NCI-H1930 (cell line): Measurements from ENCODE around the gene TVP23A.

Source experiments
- DNase-seq, 2 experiments: peaks; one replicate each; lab custom pipeline; 2025; lab: John Stamatoyannopoulos, UW

The TVP23A gene

DNA sequence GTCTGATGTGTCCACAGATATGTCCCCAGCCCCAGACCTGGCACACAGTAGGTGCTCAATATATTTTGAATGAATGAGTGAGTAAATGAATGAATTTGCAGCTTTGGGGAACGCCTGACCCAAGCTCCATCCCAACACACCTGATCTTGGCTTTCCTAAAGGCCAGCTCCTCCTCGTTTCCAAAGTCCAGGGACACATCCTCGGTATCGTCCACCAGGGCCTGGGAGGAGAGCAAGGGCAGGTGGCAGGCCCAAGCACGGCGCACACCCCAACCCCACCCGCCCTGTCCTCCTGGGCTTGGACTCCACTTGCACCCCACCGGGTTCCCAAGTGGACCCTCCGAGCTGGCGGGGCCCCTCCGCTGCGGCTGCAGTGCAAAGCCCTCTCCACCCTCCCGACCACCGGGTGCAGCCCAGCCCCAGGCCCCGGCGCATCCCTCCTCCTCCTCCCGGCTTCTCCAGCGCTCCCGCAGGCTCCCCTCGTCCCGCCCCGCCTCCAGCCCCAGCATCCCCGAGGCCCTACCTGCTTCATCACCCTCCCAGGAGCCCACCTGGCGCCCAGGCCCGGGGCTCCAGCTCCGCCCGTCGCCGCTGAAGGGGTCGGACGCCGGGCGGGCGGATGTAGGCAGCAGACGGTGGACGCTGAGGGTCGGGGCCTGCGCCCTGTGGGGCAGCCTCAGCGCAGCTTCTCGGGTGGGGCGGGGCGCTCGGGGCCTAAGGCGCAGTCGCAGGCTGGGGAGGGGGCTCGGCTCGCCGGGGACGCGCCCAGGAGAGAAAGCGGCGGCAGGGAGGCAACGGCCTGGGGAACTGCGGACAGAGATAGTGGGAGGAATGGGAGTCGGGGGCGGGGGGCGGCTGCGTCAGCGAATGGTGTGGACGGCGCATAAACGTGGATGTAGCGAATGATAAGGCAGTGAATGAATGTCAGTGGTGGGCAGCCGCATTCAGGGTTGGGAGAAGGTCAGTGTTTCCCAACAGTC is at the start of gene TVP23A:
TVP23A (minus strand) TSS at position 832 of the 979 bp plus-strand sequence; CDS start at position 531, 301 bp downstream.
- peak in 1 of 2 experiments; percentile 4 for DNase-seq

DNA sequence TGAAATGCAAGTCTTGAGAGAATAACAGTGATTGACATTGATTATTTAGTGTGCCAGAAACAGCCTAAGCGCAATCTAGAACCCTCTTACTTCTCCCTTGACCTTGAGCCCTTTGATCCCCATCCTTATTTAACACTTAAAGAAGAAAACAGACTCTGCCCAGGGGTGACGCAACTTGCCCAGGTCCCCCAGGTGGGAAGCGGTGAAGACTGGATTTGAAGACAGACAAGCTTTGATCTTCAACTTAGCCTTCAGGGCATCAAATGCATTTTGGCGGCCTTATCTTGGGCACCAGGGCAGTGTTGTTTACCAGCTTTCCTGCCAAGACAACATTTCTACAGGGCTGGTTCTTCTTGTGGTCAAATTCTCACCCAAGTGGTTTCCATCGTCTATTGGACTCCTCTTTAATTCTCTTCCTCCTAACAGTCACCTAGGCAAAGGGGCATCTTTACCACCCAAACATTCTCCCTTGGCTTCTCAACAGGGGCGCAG is 49.6 kb upstream of the TVP23A start:
- DNase-seq = no peak

DNA sequence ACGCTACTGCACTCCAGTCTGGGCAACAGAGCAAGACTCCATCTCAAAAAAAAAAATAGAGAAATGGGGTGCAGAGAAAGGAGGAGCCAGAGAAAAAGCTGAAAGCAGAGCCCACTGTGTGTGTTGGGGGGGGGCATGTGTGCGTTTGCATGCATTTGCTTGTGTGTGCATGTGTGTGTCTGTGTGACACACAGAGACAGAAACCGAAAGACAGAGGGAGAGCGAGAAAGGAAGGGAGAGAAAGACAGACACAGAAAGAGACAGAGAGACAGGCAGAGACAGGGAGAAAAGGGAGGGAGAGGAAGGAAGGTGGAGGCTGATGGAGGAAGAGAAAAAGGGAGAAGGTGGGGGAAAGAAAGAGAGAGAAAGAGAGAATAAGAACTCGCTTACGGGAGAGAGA is 48.6 kb upstream of the TVP23A start:
- DNase-seq = no peak

DNA sequence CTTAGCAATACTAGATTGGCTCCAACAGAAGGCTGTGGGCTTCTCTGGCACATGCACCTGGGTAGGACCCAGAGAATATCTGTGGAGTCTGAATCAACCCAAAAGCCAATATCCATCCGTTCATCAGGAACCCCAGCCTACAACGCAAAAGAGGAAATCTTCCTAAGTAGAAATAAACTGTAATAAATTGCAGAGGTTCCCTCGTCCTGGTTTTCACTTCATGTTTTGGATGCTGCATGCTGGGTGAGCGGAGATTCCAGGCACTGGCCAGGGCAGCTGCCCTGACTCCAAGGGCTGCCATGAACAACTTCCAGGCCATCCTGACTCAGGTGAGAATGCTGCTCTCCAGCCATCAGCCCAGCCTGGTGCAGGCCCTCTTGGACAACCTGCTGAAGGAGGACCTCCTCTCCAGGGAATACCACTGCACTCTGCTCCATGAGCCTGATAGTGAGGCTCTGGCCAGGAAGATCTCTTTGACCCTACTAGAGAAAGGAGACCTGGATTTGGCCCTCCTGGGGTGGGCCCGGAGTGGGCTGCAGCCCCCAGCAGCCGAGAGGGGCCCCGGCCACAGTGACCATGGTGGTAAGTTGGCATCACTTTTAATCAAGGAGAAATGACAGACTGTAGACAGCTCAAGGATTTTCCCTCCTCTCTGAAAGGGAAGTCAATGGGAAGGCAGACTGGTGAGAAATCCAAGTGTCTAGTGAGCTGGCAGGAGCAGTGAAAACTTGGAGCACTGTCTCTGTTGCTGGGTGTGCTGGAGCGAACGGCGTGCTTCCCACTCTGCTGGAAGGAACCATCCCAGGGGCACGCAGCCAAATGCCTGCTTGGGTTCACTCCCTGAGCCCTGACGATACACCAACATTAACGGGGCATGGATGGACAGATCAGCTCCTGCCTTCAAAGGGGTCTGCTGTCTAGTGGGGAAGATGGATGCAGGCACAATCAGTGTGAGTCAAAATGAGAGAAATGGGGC is 47.7 kb upstream of the TVP23A start:
- DNase-seq = no peak

DNA sequence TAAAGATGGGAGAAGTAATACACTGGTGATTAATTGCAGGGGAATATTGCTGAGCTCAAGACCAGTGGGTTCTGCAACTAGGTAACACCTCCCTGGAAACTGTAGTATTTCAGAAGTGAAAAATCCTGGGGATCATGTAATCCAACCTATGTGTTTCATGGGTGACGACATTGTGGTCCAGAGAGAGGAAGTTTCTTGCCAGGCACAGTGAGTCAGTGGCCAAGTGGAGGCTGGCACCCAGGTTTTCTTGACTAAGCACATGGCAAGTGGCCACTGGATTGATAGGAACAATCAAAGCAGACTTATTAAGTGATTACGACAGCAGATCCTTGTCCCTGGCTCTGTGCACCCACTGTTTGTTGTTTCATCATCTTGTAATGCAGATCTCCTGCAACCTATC is 43.8 kb upstream of the TVP23A start:
- no peak for DNase-seq

DNA sequence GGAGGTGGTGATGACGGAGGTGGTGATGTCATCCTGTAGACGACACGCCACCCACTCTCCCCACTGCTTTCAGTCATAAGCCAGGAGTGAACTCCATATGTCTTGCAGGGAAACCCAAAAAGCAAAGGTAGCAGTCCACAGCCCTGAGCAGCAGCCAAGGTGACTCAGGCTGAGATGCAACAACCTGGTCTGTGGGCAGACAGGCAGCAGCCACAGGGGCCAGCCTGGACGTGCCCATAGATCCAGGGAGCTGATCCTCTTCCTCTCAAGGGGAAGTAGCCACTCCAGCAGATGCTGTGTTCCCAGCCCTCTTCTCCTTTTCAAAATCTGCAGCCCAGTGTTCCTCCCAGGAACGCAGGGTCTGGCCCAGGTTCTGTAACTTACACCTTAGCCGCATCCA is 41.1 kb upstream of the TVP23A start:
- DNase-seq = no peak

DNA sequence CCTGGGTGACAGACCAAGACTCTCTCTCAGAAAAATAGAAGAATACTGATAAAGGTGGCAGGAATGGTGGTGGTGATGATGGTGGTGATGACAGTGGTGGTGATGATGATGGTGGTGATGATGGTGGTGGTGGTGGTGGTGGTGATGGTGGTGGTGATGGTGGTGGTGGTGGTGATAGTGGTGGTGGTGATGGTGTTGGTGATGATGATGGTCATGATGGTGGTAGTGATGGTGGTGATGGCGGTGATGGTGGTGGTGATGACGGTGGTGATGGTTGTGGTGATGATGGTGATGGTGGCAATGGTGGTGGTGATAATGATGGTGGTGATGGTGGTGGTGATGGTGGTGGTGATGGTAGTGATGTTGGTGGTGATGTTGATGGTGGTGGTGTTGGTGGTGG is 40.4 kb upstream of the TVP23A start:
- no peak for DNase-seq

DNA sequence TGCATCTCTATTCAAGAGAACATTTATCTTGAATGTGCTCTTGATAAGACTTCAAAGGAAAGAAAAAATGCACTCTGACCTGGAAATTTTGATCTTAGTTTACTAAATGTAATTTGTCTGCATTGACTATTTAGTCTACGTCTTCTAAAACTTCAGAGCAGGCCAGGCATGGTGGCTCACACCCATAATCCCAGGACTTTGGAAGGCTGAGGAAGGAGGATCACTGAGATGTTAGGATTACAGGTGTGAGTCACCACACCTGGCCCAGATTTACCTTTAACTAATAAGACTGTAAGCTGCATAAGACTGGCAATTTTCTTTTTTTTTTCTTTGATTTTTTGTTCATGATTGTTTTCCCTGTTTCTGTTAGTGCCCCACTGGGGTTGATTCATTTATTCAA is 39.6 kb upstream of the TVP23A start:
- no peak for DNase-seq

DNA sequence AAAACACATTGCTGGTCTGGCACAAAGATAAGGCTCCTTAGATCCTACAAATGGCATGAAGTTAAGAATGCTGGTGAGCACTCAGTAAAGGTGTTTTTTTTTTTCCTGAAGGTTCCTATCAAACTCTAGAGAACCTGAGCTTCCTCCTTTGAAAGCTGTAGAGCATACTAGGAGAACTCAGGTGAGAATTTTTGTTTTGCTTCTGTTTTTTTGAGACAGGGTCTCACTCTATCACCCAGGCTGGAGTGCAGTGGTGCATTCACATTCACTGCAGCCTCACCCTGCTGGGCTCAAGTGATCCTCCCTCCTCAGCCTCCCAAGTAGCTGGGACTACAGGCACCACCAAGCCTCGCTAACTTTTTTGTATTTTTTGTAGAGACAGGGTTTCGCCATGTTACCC is 37.4 kb upstream of the TVP23A start:
- DNase-seq = no peak

DNA sequence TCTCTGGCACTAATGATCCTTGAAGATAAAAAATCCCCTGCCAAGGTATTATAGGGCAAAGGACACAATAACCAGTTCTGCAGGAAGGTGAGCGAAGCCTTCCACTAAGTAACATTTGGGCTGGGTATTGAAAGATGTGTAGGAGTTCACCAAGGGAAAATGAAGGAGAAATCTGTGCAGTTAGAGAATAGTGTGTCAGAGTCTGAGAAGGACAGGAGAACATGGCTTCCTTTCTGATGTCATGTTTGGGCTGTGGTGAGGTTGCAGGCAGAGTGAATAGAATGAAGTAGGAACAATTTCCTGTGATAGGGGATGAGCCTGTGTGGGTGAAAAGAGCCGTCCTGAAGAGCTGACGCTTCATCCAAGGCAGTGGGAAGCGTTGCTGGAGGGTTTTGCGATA is 34.4 kb upstream of the TVP23A start:
- no peak for DNase-seq

DNA sequence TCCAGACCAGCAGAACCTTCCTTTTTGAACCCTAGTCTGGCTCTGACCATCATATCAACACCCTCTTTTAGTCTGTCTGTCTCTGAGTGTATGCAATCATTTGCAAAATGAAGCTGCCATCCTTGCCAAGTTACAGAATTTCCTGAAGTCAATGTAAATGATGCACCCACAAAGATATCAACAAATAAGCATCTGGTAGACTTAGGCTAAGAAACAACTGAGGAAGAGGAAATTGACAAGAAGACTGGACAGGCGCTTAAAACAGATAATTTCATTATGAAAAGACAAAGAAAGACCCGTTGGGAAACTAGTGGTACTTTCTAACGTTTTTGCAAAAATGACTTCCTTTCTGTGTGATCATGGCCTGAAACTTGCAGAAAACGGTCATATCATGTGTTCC is 33.7 kb upstream of the TVP23A start:
- no peak for DNase-seq

DNA sequence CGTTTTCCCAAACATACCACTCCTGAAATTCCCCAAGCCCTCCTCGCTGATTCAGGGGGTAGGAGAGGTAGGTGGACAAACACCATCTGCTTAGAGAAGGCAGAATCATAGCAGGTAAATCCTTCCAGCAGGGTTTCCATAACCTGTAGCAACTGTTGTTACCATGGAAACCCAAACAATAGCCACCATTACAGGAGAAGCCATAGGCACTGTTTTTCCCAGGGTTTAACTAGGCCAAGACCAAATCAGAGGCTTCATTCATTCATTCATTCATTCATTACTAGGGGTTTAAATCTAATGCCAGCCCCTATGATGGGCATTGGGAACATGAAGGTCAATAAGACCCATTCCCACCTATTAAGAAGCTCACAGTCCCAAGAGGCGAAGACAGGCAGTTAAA is 32.9 kb upstream of the TVP23A start:
- no peak for DNase-seq

DNA sequence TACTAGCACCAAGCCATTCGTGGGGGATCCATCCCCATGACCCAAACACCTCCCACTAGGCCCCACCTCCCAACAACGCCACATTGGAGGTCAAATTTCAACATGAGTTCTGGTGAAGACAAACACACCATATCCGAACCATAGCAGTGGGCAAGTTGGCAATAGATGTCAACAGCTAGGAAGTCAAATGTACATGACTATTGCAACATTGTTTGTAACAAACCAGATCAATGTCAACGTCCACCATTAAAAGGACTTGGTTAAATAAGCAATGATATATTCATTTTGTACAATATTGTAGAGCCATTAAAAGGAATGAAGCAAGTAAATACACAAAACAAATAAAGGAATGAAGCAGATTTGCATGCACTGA is 31.9 kb upstream of the TVP23A start:
- DNase-seq = no peak

DNA sequence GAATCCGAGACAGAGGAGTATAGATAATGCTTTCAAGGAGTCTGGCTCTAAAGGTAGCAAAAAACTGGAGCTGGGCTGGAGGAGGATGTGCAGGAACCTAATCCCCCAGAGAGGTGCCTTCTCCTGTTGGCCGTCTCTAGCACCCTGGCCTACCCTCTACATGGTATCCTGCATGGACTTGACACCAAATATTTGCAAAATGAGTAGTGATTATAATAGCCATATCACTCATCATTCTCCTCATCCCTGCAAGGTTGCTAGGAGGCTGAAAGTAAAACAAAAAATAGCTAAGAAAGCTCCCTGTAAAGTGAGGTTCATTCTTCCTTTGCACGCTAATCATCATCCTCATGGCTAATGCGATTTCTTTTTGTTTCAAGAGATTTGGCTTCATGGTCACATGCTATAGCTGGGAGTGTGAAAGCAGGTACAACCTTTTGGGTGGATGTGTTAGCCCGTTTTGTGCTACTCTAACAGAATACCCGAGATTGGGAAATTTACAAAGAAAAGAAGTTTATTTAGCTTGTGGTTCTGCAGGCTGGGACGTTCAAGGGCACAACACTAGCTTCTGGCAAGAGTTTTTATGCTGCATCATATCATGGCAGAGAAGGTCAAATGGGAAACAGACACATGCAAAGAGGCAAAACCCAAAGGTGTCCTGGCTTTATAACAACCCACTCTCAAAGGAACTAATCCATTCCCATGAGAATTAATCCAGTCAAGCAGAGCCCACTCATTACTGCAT is 31.3 kb upstream of the TVP23A start:
- DNase-seq = no peak

DNA sequence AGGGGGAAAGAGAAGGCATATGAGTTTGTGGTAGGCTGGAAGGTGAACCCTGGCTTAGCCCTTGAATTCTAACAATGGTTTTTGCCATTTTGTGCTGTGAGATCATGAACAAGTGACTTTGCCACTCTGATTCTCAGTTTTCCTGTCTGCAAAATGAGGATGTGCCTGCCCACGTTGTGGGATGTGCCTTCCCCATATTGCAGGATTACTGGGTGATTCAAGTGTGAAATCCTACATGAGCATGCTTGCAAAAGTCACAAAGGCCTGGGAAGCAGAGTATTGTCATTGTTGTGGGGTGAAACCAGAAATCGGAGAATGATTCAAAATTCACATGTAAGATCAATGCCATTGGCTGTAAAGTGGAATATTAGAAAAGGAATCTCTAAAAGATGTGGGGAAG is 28.6 kb upstream of the TVP23A start:
- no peak for DNase-seq

DNA sequence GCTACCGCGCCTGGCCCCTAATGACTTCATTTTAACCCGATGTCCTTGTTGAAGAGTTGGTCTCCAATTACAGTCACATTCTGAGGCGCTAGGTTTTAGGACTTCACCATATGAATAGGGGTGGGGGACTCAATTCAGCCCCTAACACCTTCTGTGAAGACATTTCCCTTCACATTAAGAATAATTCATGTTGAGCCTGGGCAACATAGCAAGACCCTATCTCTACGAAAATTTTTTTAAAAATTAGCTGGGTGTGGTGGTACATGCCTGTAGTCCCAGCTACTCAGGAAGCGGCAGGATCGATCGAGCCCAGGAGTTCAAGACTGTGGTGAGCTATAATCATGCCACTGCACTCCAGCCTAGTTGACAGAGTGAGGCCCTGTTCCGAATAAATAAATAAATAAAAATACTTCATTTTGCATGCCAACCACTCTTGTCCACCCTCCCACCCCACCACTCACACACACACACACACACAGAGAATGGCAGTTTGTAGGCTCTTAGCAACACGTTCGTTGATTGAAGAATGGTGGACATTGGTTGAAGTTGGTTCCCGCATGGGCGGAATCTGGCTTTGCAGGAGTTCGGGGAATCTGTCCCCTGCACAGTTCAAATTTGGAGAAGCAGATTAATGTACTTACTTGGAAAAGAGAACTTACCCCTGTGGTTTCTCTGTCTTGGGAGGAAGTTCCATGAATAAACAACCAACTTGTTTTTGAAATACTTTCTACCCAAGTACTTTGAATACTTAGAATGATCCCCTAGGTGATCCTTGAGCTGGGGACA is 27.8 kb upstream of the TVP23A start:
- DNase-seq = no peak

DNA sequence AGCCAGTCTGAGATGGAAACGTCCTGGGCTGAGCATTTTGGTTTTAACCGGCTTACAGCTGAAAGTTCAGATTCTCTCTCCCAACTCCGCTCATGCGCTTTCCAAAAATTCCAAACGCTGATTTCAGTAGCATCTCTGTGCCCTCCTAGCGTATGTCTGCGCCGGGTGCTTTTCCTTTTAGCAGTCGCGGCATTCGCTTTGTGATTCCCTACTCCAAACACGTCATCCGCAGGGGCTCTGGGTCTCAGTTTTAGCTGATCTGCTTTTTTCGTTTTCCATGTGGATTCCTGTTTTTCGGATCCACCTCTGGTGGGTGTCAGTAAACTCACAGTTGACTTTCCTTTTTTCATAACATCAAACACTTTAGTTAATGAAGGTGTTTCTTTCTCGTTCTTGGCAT is 22.1 kb upstream of the TVP23A start:
- no peak for DNase-seq

DNA sequence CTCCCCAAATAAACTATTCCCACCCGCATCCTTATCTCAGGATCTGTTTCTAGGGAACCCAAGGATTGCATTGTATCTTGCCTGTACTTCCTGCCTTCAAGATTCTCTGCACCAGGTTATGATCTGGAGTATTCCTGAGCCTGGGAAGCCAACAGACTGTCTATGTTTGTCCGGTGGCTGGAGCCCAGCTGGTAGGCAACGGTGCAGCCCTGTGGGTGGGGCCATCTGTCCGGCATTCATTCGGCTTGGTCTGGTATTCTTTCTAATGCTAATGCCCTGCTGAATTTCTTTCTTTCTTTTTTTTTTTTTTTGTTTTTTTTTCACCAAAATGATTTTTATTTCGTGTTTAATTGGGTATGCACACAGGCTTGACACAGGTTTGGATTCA is 20.7 kb upstream of the TVP23A start:
- no peak for DNase-seq

DNA sequence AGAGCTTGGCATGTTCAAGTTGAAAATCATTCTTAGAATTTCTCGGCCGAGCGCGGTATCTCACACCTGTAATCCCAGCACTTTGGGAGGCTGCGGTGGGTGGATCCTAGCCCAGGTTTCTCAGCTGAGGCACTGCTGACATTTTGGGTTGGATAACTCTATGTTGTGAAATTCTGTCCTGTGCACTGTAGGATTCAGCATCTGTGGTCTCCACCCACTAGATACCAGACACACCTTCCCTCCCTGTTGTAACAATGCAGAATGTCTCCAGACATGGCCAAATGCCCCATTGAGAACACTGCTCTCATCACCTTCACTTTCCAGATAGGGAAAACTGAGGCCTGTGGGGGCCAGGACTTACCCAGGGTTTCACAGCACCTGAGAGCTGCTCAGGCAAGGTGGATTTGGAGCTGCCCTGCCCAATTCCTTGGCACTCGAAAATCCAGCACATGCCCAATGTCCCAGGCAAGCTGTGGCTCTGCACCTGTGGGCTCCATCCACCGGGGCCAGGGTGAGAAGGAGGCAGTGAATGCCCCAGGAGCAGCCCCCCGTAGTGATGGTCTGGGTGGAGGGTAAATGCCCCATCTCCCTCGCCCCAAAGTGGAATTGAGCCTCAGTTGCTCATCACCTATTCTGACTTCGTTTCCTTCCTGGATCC is 20.2 kb upstream of the TVP23A start:
- DNase-seq = no peak

DNA sequence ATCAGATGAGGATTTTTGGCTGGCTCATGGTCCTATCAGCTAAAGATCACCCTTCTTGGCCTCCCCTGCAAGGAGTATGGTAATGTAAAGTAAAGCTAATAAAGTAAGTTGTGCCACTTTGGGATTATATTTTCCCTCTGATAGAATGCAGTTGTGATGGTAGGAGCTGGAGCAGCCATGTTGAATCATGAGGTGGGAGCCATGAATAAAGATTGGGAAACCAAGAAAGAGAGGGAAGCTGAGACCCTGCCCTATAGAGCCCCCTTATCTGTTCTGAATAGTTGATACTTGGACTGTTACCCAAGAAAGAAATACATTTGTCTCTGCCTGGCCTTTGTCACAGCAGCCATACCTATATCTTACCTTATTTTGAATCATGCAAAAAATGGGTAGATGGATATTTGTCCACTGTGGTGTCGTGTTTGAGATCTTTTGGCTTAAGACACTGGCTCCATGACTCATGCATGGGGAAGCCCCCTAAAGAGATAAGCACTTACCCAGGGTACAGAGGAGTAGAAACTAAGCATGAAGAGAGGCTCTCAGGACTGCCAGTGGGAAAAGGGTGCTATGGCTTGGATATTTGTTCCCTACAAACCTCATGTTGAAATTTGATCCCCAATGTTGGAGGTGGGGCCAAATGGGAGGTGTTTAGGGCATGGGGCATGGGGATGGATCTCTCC is 17.7 kb upstream of the TVP23A start:
- no peak for DNase-seq
